Measurements from ENCODE around the gene OS9.

DNA sequence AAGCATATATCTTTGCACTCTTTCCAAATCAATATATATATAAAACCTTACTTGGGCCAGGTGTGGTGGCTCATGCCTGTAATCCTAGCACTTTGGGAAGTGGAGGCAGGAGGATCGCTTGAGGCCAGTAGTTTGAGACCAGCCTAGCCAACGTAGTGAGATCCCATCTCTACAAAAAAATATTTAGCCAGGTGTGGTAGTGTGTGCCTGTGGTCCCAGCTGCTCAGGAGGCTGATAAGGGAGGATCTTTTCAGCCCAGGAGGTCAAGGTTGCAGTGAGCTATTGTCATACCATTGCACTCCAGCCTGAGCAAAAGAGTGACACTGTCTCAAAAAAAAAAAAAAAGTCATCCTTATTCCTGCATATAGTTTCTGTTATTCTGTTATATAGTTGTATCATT lies 14.4 kb downstream of the OS9 start:
- TF ChIP-seq, protein P1, sequence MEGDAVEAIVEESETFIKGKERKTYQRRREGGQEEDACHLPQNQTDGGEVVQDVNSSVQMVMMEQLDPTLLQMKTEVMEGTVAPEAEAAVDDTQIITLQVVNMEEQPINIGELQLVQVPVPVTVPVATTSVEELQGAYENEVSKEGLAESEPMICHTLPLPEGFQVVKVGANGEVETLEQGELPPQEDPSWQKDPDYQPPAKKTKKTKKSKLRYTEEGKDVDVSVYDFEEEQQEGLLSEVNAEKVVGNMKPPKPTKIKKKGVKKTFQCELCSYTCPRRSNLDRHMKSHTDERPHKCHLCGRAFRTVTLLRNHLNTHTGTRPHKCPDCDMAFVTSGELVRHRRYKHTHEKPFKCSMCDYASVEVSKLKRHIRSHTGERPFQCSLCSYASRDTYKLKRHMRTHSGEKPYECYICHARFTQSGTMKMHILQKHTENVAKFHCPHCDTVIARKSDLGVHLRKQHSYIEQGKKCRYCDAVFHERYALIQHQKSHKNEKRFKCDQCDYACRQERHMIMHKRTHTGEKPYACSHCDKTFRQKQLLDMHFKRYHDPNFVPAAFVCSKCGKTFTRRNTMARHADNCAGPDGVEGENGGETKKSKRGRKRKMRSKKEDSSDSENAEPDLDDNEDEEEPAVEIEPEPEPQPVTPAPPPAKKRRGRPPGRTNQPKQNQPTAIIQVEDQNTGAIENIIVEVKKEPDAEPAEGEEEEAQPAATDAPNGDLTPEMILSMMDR (IDR thresholded peaks at IDR 0.05; ENCODE audit: borderline replicate concordance, extremely low read depth, low read length, poor library complexity, severe bottlenecking): no peak
- TF ChIP-seq EZH2 (IDR thresholded peaks at IDR 0.05; ENCODE audit: borderline replicate concordance, low read depth, low read length, severe bottlenecking): no peak

Measured in DND-41 (cell line).